GM21619 (cell line): ENCODE results near the gene UFD1.

Experiments used
- ATAC-seq: cut with Tn5 transposase; IDR thresholded peaks from one replicate; pipeline ENCODE4 v1.9.1; 2021; ENCODE audit not compliant: unreplicated experiment

UFD1 gene, protein sequence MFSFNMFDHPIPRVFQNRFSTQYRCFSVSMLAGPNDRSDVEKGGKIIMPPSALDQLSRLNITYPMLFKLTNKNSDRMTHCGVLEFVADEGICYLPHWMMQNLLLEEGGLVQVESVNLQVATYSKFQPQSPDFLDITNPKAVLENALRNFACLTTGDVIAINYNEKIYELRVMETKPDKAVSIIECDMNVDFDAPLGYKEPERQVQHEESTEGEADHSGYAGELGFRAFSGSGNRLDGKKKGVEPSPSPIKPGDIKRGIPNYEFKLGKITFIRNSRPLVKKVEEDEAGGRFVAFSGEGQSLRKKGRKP

GRCh38 chr22:19478901-19479354 lies at the start of gene UFD1:
TSS of gene UFD1 (minus strand) at chr22:19479193. CDS start at chr22:19479085, 108 bp downstream.
- ATAC-seq, result peak; percentile 45

DNA sequence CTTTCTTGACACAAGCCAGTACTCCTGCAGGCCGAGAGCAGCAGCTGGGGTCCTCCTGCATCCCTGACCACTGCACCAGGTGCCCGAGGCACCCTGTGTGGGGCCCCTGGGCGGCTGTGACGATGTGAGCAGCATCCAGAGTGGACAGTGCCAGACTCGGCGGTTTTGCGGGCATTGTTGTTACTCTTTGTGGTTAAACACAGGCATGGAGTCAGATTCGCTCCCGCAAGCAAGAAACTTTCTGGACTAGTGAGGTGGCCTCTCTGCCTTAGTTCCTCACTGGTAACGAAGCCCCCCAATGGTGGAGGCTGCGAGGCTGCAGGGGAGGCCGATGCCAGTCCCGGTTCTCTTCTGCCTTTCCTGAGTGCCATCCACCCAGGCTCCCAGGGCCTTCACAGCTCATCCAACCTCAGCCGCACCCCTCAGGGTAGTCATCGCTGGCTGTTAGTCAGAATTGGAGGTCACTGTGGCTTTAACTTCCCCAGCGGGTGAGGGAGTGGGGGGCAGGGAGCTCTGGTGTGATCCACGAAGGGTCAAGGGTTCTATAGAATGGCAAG lies 48.9 kb upstream of the UFD1 start:
- ATAC-seq, result no peak

DNA sequence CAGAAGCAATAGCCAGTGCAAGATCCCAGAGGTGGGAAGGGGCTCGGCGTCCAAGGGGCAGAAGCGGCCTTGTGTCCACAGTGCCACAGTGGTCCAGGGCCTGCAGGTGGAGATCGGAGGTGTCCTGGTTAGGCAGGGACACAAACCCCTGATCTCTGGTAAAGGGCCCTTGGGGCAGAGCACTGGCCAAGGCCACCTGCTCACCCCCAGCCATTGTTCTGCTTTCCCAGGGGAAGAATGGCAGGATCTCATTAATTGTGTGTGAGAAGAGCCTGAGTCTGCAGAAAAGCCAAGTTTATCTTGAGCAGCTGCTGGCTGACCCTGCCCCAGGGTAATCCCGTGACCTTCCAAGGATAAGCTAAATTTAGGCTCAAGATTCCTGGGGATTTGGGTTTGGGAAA lies 48.3 kb upstream of the UFD1 start:
- ATAC-seq, result no peak

DNA sequence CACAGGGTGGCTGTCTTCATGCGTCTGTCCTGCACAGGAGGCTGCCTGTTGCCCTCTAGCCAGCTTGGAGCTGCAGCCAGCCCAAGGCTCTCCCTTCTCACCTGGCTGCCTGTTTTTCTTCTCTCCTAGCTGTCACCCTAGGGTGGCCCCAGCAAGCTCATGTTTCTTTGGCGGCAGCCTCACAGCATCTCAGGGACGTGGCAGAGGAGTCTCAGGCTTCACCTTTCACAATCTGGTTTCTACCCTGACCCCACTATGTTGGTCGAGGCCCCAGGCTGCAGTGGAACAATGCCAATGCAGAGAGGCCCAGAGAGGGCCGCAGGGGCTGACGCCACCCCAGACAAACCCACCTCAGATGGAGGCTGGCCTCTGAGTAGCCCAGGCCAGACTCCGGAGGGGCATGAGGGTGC lies 47.7 kb upstream of the UFD1 start:
- ATAC-seq, result no peak

- ATAC-seq, result no peak
These were observed 47.2 kb upstream of the UFD1 start for GRCh38 chr22:19526076-19526701.

DNA sequence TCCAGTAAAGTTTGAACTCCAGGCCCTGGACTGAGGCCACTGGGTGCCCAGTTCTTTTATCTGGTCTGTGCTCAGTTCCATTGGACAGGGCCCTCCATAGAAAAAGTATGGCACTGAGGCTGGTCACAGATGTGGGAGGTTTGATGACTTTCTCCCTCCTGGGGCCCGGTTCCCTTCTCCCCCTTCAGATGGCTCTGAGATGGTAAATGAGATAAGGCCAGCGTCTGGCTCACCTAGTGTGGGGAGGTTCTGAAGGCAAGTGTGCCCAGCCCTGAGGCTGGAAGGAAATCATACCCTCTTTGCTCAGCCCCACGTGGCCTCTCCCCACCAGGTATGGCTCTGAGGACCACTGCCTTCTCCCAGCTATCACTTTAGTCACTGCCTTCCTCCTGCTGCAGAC lies 46.7 kb upstream of the UFD1 start:
- no peak for ATAC-seq

DNA sequence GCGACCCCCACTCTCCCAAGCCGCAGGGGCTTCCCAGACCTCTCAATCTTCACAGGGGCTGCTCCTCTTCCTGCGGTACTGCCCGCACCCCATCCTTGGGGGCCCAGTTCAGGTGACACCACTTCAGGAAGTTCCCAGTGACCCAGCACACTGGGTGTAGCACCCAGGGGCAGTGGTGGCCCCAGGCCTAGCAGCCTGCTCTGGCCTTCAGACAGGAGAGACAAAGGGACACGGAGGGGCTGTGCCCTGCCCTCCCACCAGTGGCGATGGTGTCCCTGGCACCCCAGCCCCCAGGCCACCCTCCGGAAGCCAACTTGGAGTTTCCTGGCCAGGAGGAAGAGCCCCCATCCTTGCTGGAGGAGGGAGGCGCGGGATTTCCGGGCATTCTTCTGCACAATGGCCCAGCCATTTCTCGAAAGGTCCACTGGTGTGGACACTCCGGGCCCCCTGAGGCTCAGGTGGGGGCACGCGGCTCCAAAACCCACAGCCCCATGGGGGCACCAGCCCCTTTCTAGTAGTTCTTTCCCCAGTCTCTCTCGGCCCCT lies 46.2 kb upstream of the UFD1 start:
- ATAC-seq, result no peak

DNA sequence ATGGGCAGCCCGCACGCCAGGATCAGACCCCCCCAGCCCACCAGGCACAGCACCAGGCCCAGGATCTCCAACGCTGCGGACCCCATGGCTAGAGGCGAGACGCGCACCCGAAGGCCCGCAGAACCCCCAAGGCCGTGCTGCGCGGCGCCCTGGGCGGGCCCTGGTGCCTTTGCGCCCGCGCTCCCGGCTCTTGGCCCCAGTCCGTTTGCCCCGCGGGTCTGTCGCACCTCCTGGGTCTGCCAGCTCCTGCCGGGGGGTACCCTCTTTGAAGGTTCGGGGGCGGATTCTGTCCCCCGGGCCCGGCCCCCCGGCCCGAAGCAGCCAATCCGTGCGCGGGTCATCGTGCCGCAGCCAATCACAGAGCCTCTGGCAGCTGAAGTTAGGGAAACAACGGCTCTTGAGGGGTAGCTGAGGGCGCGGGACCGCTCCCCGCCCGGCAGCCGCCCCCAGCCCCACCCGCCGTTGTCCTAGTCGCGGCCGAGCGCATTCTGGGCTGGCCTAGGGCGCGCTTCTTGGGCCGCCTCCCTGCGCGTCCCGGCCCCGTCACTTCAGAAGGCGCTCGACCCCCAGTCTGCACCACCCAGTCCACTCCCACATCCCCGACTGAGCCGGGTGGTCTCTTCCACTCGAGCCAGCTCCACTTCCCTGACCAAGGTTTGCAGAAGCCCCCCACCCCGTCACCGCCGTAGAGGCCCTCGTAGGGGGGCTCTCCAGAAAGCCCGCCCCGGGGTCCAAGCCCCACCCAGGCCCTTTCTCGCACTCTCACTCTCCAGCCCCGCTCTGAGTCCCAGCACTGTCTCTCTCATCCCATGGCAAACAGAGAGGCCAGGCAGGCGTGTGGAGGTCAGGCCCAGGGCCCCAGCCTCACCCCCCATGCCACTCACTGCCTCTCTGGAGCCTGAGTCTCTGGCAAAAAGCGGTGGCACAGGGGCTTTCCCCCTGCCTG lies 45.5 kb upstream of the UFD1 start, which contains the start of gene CLDN5:
CLDN5 (minus strand) TSS at position 241 of the 946 bp plus-strand sequence; CDS start at position 86, 155 bp downstream.
- ATAC-seq, result no peak

DNA sequence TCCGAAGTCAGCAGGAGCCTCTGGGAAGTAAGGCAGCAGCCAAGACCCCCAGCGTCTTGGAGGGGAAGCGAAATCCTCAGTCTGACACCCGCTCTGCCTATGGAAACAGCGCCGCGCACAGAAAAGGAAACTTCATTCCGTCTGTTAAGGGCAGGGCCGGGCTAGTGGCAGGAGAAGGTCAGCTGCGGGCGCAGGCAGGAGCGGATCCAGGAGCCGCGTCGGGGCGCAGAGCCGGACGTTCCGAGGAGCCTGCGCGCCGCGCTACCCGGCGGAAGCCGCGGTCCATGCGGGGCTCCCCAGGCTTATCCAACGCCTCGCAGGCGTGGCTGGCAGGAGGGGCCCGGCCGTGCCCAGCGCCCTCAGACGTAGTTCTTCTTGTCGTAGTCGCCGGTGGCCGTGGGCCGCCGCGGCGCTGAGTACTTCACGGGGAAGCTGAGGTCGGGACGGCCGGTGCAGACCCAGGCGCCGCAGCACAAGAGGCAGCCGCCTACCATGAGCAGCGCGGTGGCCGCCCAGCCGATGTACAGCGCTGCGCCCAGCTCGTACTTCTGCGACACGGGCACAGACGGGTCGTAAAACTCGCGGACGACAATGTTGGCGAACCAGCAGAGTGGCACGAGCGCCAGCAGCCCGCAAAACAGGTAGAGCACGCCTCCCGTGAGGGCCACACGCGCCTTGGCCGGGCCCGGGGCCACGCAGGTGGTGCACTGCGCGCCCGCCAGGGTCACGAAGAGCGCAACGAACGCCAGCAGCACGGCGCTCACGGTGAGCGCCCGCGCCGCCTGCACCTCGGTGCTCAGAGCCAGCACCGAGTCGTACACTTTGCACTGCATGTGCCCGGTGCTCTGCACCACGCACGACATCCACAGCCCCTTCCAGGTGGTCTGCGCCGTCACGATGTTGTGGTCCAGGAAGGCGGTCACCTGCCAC lies 44.5 kb upstream of the UFD1 start:
- ATAC-seq, result no peak

DNA sequence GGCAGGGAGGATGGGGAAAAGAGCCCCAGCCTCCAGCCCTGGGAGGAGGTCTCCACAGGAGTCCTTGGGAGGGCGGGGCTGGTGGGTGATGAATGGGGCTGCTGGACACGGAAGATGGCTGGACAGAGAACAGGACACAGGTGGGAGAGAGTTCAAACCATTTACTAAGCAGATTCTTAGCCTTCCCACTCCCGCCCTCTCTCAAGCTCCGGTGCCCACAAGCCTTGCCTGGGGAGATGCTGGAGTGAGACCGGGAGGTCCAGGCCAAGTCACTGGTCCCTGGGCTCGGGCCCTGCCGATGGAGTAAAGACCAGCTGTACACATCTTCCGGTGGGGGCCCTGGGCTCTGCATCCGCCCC lies 43.9 kb upstream of the UFD1 start:
- ATAC-seq, result no peak

DNA sequence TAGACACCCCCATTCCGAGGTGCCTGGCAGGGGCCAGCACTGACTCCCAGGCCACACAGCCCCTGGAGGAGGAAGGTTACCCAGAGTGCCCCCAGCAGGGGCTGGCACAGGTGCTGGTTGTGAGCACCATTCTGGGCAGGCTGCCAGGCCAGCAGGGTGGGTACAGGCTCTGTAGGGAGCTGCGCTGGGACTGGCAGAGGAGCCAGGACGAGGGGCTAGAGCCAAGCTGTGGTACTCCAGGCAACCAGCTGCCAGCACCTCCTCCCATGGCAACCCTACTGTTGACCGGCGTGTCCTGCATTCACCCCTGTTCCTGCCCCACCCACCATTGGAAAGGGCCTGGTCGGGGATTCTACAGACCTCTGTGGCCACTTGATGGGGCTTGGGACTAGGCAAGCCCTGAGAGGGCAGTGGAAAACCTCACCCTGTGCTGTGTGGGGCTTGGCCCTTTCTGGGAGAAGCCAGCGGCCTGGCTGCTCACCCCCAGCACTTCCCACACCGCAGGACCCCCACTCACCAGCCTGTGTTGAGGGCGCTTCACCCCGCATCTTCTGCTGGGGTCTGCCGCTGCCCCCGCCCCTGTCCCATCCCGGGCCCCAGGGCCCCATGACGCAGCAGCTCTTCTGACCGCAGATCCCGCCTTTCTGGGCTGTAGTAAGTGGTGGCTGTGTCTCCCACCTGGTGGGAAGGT lies 43.3 kb upstream of the UFD1 start:
- no peak for ATAC-seq

GRCh38 chr22:19520566-19521305 lies 41.7 kb upstream of the UFD1 start:
- no peak for ATAC-seq

DNA sequence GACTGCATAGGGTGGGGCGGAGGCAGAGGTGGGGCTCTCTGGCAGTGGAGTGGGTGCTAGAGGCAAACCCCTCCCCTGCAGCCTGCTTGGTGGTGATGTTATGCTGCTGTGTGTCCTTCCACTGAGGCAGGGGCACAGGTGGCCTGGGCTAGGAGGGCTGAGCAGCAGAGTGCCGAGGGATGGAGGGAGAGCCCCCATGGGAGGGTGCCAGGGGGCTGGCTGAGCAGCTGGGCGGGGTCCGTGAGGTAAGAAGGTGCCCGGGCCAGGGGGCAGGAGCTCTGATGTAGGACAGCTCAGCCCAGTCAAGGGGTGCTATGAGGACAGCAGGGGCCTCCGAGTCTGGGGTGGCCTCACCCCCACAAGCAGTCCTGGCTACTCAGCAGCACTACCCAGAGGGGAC lies 41.0 kb upstream of the UFD1 start:
- ATAC-seq, result no peak

DNA sequence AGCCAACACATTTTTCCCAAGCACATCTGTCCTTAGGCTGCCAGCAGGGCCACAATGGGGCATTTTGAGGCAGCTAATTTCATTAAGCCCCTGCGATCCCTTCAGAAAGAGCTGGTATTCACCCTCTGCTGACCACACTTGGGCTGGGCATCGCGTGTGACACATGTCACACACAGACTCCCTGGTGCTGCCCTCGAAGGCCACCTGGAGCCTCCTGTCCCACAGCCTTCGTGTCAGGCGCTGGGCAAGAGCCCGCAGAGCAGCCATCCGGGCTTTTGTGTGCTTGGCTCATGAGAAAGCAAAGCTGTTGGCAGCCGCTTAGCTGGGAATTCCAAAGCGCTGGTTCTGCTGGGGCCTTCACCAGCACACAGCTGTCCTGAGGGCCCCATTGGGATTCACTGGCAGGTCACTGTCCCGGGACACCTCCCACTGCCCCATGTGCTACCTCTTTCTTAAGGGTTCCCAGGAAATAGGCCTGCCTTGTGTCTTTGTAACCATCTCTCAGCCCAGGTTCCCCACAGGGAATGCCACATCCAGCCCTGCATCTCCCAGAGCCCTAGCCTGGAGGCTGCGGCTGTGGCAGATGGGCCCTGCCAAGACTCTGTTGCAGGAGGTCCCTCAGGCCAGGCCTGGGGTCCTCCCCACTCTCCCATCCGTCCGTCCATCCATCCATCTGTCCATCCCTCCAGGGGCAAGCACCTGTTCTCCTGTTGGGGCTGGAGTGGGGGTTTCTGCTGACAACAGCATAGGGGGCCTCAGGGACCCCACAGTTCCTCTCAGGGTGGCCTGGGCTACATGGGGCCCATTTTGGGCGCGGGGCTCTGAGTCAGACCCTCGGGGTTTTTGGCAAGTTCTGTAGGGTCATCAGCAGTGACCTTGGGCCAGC lies 40.3 kb upstream of the UFD1 start:
- no peak for ATAC-seq

DNA sequence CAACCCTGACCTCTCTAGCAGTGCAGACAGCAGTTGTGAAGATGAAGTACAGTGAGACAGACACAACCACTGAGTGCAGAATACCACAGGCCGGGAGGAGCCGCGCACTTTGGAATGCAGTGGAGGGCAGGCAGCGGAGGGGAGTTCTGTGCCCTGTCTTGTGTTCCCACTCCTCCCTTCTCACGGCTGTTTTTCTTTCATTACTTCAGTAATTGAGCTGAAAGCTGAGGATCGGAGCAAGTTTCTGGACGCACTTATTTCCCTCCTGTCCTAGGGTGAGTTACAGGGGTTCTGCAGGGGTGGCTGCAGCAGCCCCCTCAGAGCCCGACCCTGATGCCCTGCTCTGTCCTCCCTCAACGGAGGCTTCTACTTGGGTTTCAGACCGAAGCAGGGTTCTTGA lies 39.6 kb upstream of the UFD1 start:
- ATAC-seq, result no peak

DNA sequence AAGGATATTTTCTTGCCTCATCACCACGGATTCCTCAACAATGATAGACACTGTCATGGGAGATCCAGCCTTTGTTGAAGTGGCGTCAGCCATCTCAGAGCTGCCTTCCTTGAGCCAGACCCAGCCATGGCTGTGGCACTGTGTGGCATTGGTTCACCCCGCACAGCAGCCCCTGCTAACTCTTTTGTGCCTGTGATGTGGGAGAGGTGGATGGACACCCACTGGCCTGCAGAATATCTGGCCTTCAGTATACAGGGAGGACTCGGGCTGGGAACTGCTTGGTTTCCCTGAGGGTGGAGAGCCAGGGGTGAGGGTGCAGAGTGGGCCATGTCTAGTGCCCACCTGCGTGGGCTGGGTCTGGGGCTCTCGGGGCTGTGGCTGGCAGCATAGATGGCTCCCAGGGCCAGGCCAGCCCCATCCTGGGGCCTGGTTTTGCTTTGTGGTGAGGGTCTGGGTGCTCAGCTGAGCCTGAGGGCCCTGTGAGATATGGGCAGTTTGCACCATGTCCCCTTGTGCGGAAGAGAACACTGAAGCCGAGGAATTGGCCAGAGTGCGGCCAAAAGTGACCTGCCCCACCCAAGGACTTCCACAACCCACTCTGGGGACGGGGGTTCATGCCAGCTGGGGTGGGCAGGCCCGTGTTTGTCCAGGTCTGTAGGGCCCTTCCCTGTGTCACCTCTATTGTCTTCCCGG lies 39.1 kb upstream of the UFD1 start:
- ATAC-seq, result no peak

DNA sequence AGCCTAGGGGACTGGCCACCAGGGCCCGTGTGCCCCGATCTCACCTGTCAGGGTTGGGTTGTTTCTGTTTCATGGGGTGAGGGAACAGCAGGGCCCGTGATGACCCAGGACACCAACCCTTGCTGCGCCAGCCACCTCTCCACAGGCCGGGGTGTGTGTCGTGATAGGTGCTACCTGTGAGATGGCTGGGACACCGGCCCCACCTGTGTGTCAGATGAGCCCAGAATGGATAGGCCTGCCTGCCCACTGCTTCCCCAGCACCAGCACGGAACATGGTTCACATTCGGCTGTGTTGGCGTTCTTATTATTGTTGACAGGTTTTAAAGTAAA lies 38.1 kb upstream of the UFD1 start:
- ATAC-seq, result no peak
